ENCODE results near the gene PPP1R3C. TPM values are rescaled to one million over a fixed set of nuclear protein-coding genes. Genes with fewer than 3 reads are reported as not detected.

Gene PPP1R3C
- total and polyA plus RNA-seq, 12 donors = 7.8 to 52.9 (median 14.6) TPM

DNA sequence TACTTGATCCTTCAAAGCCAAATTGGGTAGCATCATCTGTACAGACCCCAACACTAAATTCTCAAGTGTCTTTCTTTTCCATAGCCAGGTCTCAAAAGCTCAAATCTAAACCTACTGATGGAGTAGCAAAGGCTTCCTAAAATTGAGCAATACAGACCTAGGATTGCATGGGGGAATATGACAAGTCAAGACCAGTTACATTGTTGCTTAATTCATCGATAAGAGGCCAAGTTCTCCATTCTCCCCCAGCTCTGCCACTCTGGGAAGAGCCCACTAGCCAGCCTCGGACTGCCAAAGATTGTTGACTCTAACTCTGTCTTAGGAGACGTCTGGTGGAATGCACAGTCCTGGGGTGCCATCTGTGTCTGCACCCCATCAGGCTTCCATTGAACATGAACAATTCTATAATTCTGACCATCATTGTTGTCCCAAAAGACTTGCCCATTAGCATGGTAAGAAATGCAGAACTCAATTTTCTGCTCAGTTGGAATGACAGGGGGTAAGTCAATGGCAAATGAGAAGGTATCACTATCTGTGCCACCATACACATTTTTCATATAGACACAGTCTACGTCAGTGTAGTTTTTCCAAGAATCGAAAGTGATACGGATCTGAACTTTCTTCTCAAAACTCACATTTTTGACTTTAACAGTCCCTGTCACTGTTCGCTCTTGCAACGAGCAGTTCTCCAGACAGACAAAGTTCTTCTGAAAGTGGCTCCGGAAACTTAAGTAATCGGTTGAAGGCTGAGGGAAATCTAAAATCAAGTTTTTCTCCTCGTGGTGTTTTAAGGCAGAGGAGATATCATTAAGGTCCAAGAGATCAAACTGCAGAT is 2.9 kb downstream of the PPP1R3C start:
- no peak for TF ChIP-seq POLR2A (IDR thresholded peaks at IDR 0.05)
- TF ChIP-seq, protein P1, sequence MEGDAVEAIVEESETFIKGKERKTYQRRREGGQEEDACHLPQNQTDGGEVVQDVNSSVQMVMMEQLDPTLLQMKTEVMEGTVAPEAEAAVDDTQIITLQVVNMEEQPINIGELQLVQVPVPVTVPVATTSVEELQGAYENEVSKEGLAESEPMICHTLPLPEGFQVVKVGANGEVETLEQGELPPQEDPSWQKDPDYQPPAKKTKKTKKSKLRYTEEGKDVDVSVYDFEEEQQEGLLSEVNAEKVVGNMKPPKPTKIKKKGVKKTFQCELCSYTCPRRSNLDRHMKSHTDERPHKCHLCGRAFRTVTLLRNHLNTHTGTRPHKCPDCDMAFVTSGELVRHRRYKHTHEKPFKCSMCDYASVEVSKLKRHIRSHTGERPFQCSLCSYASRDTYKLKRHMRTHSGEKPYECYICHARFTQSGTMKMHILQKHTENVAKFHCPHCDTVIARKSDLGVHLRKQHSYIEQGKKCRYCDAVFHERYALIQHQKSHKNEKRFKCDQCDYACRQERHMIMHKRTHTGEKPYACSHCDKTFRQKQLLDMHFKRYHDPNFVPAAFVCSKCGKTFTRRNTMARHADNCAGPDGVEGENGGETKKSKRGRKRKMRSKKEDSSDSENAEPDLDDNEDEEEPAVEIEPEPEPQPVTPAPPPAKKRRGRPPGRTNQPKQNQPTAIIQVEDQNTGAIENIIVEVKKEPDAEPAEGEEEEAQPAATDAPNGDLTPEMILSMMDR (IDR thresholded peaks at IDR 0.05) = no peak
- Histone ChIP-seq H3K36me3 (replicated peaks in 1 of 2) (peaks cover 0 to 13% of the 10 kb centered on the region in 2 donors), H3K4me1 (replicated peaks in 1 of 2) (peaks cover 4 to 48% of the 10 kb centered on the region in 2 donors), H3K27me3 (no peaks in the 10 kb centered on the region), H3K9me3 (replicated peaks in 1 of 3) (no peaks in the 10 kb centered on the region), H3K4me3 (peak overlapping the region in 1 of 4 donors; percentile 78), H3K27ac (no peak overlapping the region)
- intact Hi-C loops (cut with DNase I) = no loop called here
- no peak for DNase-seq
- 90 to 95% (median 95%) methylated on average over 10 to 11 of the region's 11 CpGs for WGBS, 4 donors

DNA sequence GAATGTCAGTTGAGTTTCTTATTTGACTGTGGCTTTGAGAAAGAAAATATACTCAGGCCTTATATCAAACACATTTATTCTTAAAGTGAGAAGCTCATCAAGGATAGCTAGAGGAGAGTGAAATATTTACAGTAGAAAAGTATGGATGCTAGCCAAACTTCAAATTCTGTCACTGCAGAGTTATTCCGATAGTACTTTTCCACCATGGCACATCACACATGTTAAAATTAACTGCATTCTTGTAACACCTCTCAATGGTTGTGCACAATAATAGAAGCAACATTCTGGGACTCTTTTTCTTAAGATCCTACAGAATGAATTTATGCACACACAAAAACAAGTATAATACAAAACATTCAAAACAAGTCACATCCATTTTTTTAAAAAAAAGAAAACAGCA is 4.5 kb downstream of the PPP1R3C start:
- H3K9me3 ChIP-seq (replicated peaks in 1 of 3) = no peaks in the 10 kb centered on the region
- WGBS, 4 donors = 67 to 71% (median 68%) methylated on average over 1 of the region's 1 CpG
- intact Hi-C loops (cut with DNase I) = no loop called here
- H3K36me3 ChIP-seq (replicated peaks in 1 of 2) = peaks cover 0 to 13% of the 10 kb centered on the region in 2 donors
- peak overlapping the region in 1 of 4 donors; percentile 78 for H3K4me3 ChIP-seq
- DNase-seq = no peak
- H3K27ac ChIP-seq = no peak overlapping the region
- H3K27me3 ChIP-seq = no peaks in the 10 kb centered on the region
- TF ChIP-seq POLR2A (IDR thresholded peaks at IDR 0.05) = no peak
- TF ChIP-seq, protein P1 (IDR thresholded peaks at IDR 0.05) = no peak
- H3K4me1 ChIP-seq (replicated peaks in 1 of 2) = peaks cover under 1 to 43% of the 10 kb centered on the region in 2 donors

DNA sequence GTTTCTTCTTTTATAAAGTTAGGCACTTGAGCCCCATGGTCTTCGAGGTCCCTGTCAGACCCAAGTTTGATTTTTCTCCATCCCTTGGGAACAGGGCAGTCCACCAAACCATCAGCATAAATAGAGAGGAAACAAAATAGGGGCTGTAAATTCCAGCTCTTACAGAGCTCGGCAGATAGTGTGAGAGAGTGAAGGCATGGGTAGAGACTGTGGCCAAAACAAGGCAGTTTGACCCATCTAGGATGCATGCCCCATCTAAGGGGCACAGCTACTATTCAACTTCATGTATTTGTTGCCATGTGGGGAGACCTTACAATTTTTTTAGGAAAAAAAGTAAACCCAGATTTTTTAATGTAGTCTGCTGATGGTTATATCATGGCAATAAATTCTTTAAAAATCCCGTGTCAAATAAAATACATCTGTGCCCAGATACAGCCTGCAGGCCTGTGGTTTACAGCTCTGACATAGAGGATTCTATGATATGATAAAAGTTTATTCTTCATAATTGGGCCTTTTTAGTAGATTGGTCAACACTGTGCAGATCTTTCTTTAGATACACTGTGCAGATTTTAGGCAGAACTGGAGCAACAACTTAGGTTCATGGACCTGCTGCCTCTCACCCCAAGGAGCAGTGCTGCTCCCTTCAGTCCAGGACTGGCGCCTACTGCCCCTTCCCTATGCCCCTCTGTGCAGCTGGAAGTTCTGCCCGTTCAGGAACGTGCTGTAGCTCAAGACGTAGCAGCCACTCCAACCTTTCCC is 5.3 kb downstream of the PPP1R3C start:
- peaks cover 0 to 39% of the 10 kb centered on the region in 2 donors for H3K4me1 ChIP-seq (replicated peaks in 1 of 2)
- intact Hi-C loops (cut with DNase I) = no loop called here
- DNase-seq = no peak
- no peaks in the 10 kb centered on the region for H3K9me3 ChIP-seq (replicated peaks in 1 of 3)
- peak overlapping the region in 1 of 5 donors; percentile 6 for H3K27ac ChIP-seq
- no peaks in the 10 kb centered on the region for H3K27me3 ChIP-seq
- WGBS, 4 donors = 65 to 80% (median 76%) methylated on average over 7 of the region's 7 CpGs
- TF ChIP-seq, protein P1 (IDR thresholded peaks at IDR 0.05) = no peak
- TF ChIP-seq POLR2A (IDR thresholded peaks at IDR 0.05) = no peak
- H3K36me3 ChIP-seq (replicated peaks in 1 of 2) = peaks cover 0 to 13% of the 10 kb centered on the region in 2 donors
- no peak overlapping the region for H3K4me3 ChIP-seq

DNA sequence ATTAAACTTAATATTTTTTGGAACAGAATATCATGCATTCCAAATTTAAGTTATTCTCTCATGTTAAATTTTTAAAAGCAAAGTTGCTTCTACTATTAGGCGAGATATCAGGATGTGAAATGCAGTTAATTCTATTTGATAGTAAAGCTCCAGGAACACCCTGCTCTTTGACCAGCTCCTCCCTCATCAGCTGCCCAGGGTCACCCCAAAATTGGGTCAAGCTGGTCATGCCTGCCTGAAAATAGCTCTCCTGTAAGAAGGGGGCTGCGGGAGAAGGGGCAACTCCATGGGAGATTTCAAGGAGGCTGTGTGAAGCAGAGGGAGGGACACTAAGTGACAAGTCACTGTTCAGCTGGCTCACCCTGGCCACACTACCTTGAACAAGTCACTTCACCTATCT is 5.9 kb downstream of the PPP1R3C start:
- Histone ChIP-seq H3K4me1 (replicated peaks in 1 of 2) (peaks cover 0 to 34% of the 10 kb centered on the region in 2 donors), H3K9me3 (replicated peaks in 1 of 3) (no peaks in the 10 kb centered on the region), H3K27me3 (no peaks in the 10 kb centered on the region), H3K36me3 (replicated peaks in 1 of 2) (peaks cover 0 to 13% of the 10 kb centered on the region in 2 donors), H3K27ac (no peak overlapping the region), H3K4me3 (no peak overlapping the region)
- intact Hi-C loops (cut with DNase I) = no loop called here
- TF ChIP-seq POLR2A (IDR thresholded peaks at IDR 0.05) = no peak
- TF ChIP-seq, protein P1 (IDR thresholded peaks at IDR 0.05) = no peak
- WGBS, 4 donors = 80 to 84% (median 83%) methylated on average over 2 of the region's 2 CpGs
- DNase-seq = no peak

Measured in adrenal gland (tissue), 12 donors.